Hindlimb muscle (tissue), 1 donor: ENCODE results near the gene COL9A1. TPM values are rescaled to one million over a fixed set of nuclear protein-coding genes. Genes with fewer than 3 reads are reported as not detected.

ENCODE experiments used
- DNase-seq: peaks from one replicate; pipeline ENCODE4 v3.0.0-alpha.2; 2013
- polyA plus RNA-seq: library from polyadenylated mRNA; unstranded; fragments of 120-200 nt; gene quantifications from one replicate; pipeline ENCODE4 v1.2.1, GENCODE V29; 2013; ENCODE audit not compliant: insufficient read length

COL9A1 gene
- polyA plus RNA-seq, 1 donor = 4.1 TPM

- no peak for DNase-seq
These were observed 134.1 kb downstream of the COL9A1 start for GRCh38 chr6:70168681-70169377.

Other genes starting within 250 kb of the COL9A1 start
- 20.1 TPM for gene FAM135A, start 110.4 kb upstream of the COL9A1 start, polyA plus RNA-seq